GM12878 (cell line): ENCODE measurements around the gene SERPINF2. TPM values are rescaled to one million over a fixed set of nuclear protein-coding genes. Genes with fewer than 3 reads are reported as not detected.

Experiments used
- ATAC-seq: fragments of 200-7000 bp; cut with Tn5 transposase; 3 replicates; pipeline ENCODE4 v1.9.1; 2020; ENCODE audit warnings: mild to moderate bottlenecking, moderate library complexity
- BruUV-seq: library from RNA; stranded (reverse); fragments of 400-500 nt; replicated peaks from 2 replicates; lab custom pipeline; 2021; lab: Mats Ljungman, UMichigan
- CTCF ChIA-PET: fragments of 300-600 bp; sonication (Branson Sonifier 250); formaldehyde crosslinking; extraction: SDS; loops from one replicate; lab custom pipeline; 2021; ENCODE audit warnings: inconsistent platforms; lab: Yijun Ruan, JAX
- POLR2A ChIA-PET: fragments of 350-600 bp; formaldehyde crosslinking; extraction: SDS; loops from one replicate; lab custom pipeline; 2021; ENCODE audit warnings: inconsistent platforms; lab: Charles Lee
- RAD21 ChIA-PET: fragments of 300-600 bp; sonication (Branson Sonifier 250); formaldehyde crosslinking; loops from one replicate; lab custom pipeline; 2023; ENCODE audit warnings: antibody characterized with exemption; ENCODE audit not compliant: unreplicated experiment; lab: Charles Lee
- SMC1A ChIA-PET: fragments of 300-600 bp; sonication (Branson Sonifier 250); formaldehyde crosslinking; loops from one replicate; lab custom pipeline; 2023; ENCODE audit not compliant: unreplicated experiment, uncharacterized antibody; lab: Charles Lee
- DNase-seq: peaks from one replicate; pipeline ENCODE4 v3.0.0-alpha.2; 2011; ENCODE audit warnings: low read depth, low spot score
- FAIRE-seq: peaks from 3 replicates; lab custom pipeline; 2011; peaks lifted over from hg19 to GRCh38; lab: Jason Lieb, UNC
- H2AFZ ChIP-seq: 2 replicates; pipeline ENCODE4 v1.6.0; 2011; ENCODE audit warnings: low read depth, low read length, control low read depth; ENCODE audit not compliant: control insufficient read depth
- H3K27ac ChIP-seq: 2 replicates; pipeline ENCODE4 v1.5.1; 2011; ENCODE audit warnings: control low read depth; ENCODE audit not compliant: control insufficient read depth, insufficient read depth
- H3K27me3 ChIP-seq, 2 experiments: replicated peaks in 1 of 2; 2 replicates each; pipeline versions ENCODE4 v1.6.0 to v1.6.1; 2011; ENCODE audit warnings: low read length in 1 of 2; ENCODE audit not compliant: control insufficient read depth in 2 of 2, insufficient read depth in 2 of 2
- H3K36me3 ChIP-seq, 2 experiments: 2 replicates each; pipeline ENCODE4 v1.5.1; 2011; ENCODE audit warnings: low read length in 1 of 2; ENCODE audit not compliant: control insufficient read depth in 2 of 2, insufficient read depth in 2 of 2
- H3K4me1 ChIP-seq: 2 replicates; pipeline ENCODE4 v1.6.1; 2011; ENCODE audit warnings: mild to moderate bottlenecking, low read length, moderate library complexity, mixed read lengths; ENCODE audit not compliant: control insufficient read depth, insufficient read depth
- H3K4me2 ChIP-seq: 2 replicates; pipeline ENCODE4 v1.6.0; 2011; ENCODE audit warnings: control low read depth; ENCODE audit not compliant: control insufficient read depth, insufficient read depth
- H3K4me3 ChIP-seq: fragments of 200-600 bp; sonication (generic); 2 replicates; pipeline ENCODE4 v1.5.1; 2016
- H3K79me2 ChIP-seq: 2 replicates; pipeline ENCODE4 v1.6.0; 2011; ENCODE audit warnings: low read length; ENCODE audit not compliant: control insufficient read depth, insufficient read depth
- H3K9ac ChIP-seq: 2 replicates; pipeline ENCODE4 v1.8.0; 2011; ENCODE audit warnings: low read length, control low read depth, mixed read lengths; ENCODE audit not compliant: control insufficient read depth, insufficient read depth
- H3K9me3 ChIP-seq: replicated peaks from 3 replicates; pipeline ENCODE4 v1.5.1; 2011; ENCODE audit warnings: mild to moderate bottlenecking, low read length; ENCODE audit not compliant: control insufficient read depth, insufficient read depth
- H4K20me1 ChIP-seq: 2 replicates; pipeline ENCODE4 v1.6.0; 2011; ENCODE audit not compliant: control insufficient read depth, insufficient read depth
- MAX ChIP-seq: IDR thresholded peaks from 2 replicates; pipeline ENCODE4 v1.6.1; 2012; ENCODE audit warnings: low read depth, low read length, improper control_type of control experiment
- MLLT1 ChIP-seq: fragments of 450-650 bp; IDR thresholded peaks from 2 replicates; pipeline ENCODE4 v1.6.1; 2016; ENCODE audit warnings: mild to moderate bottlenecking
- ZBTB33 ChIP-seq: fragments of 450-650 bp; IDR thresholded peaks from 2 replicates; pipeline ENCODE4 v1.6.1; 2017; ENCODE audit warnings: mild to moderate bottlenecking
- WGBS: methylation state at CpG from one replicate; pipeline ENCODE4 v1.1.6; 2016; ENCODE audit warnings: low lambda C conversion rate; ENCODE audit not compliant: insufficient replicate concordance, insufficient coverage; ENCODE audit errors: missing lambda C conversion rate; 5-methylcytosine and 5-hydroxymethylcytosine counted together
- in situ Hi-C: fragments of 300-500 bp; cut with MboI; formaldehyde crosslinking; loops from 9 replicates; pipeline ENCODE4 v1.14.3; 2018; ENCODE audit warnings: mixed read lengths
- intact Hi-C: fragments of 100-400 bp; cut with micrococcal nuclease; formaldehyde crosslinking; loops from one replicate; pipeline ENCODE4 v1.14.2; 2022; ENCODE audit not compliant: unreplicated experiment
- polyA plus RNA-seq, 11 experiments: library from polyadenylated mRNA; depleted of rRNA in 4 of 11; unstranded in 6 of 11; stranded (reverse) in 5 of 11; fragments of >200 nt; fragmentation: Nextera tagmentation in 4 of 11; fragmentation: Illumina TruSeq in 1 of 11; extraction: Ambion mirVana in 4 of 11; extraction: Trizol in 1 of 11; gene quantifications; 1 replicate in 1 of 11; 2 replicates in 10 of 11; pipeline versions ENCODE4 v1.2.1 to v1.2.3, GENCODE V29; 2011 to 2016; ENCODE audit warnings: inconsistent platforms in 2 of 11, missing spikeins in 2 of 11, low read depth in 1 of 11
- total RNA-seq, 4 experiments: library from RNA; depleted of rRNA in 3 of 4; stranded (reverse); fragments of >200 nt in 3 of 4; fragmentation: Illumina TruSeq in 1 of 4; extraction: Trizol in 1 of 4; gene quantifications; 2 replicates each; pipeline versions ENCODE4 v1.2.1 to v1.2.3, GENCODE V29; 2013 to 2021

Gene SERPINF2
- total and polyA plus RNA-seq, 10 of the 15 experiments (the other 5 are each of a cell fraction or from before 2014, with no cell fraction given), result 0.04 to 0.21 (median 0.12) TPM; not detected in 6

DNA sequence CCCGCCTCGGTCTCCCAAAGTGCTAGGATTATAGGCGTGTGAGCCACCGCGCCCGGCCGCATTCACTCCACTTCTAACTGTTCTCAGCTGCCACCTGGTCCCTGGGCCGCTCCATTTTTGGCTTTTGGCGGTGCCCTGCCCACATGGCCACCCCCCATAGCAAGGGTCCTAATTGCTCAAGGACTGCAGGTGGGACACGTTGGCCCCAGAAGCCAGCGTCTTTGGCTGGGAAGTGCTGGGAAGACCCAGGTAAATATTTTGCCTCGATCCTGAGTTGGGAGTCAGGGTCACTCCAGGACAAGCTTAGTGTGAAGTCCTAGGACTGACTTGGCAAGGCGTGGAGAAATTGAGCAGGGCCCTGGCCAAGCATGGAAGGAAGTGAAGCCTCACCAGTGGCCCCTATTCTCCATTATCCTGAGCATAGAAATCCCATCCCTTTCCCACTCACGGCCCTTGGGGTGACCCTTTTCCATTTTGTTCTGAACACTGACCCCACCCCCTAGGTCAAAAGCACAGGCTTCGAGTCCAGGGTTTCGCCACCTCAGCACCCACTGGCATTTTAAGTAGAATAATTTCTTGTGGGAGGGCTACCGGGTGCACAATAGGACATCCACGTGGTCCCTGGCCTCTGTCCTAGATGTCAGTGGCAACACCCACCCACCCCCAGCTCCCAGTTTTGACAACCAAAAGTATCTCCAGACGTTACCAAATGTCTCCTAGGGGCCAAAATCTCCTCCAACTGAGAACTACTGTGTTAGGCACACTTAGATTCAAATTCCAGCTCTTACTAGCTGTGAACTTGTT lies 24.1 kb upstream of the SERPINF2 start:
- in situ Hi-C loops, result no loop called here
- Histone ChIP-seq H3K36me3 (no peaks in the 10 kb centered on the region), H2AFZ (no peak overlapping the region), H3K27ac (peak overlapping the region; percentile 98), H3K4me1 (peaks cover 15% of the 10 kb centered on the region), H3K9me3 (no peaks in the 10 kb centered on the region), H3K4me3 (peak overlapping the region; percentile 89), H3K79me2 (peaks cover 7% of the 10 kb centered on the region), H4K20me1 (no peaks in the 10 kb centered on the region)
- no peak for ATAC-seq
- no peak for DNase-seq
- ChIA-PET RAD21 (interaction anchor here (0.5 to 4.1 kb wide), 3 partner anchors 65 to 188 kb away, joined by 3 to 22 read pairs (median 4); no protein-coding TSS in a partner anchor), POLR2A (interaction anchor here (0.7 to 1.0 kb wide), 2 partner anchors 18 to 55 kb away, joined by 4 to 6 read pairs; no protein-coding TSS in a partner anchor)
- FAIRE-seq, result no peak
- TF ChIP-seq MAX (no peak), MLLT1 (peak; percentile 62; the same call in 1 of the 2 replicates), ZBTB33 (0 out of 2 replicates have a peak, but pooled peaks have one; percentile 35)
- TF ChIP-seq, all 136 proteins: peak for 2
- intact Hi-C loops, result loop anchor here (5.0 kb wide), 2 partner anchors 51 to 156 kb away; partner anchors contain the start of gene PITPNA
- 90% methylated on average over 19 of the region's 19 CpGs for WGBS
- Histone ChIP-seq H3K9ac (peak overlapping the region; percentile 99), H3K27me3 (no peaks in the 10 kb centered on the region), H3K4me2 (peak overlapping the region; percentile 98)
- ChIA-PET CTCF (interaction anchor here (0.9 to 11.0 kb wide), 7 partner anchors 10 to 321 kb away, joined by 3 to 232 read pairs (median 6); no protein-coding TSS in a partner anchor), SMC1A (interaction anchor here (1.0 to 8.4 kb wide), 7 partner anchors 35 to 147 kb away, joined by 3 to 88 read pairs (median 5); no protein-coding TSS in a partner anchor)
- BruUV-seq, result no TSS peak
